ENCODE measurements around the gene KLHL33. TPM values are rescaled to one million over a fixed set of nuclear protein-coding genes. Genes with fewer than 3 reads are reported as not detected.
A peak's percentile ranks its signal among the peaks of the same experiment; 100 is the strongest.

The KLHL33 gene
- total RNA-seq, 4 donors from 2014 or later = 0.50 to 0.92 (median 0.77) TPM

- no peak for DNase-seq (ENCODE audit: extremely low spot score)
- WGBS = 45% methylated on average over 3 of the region's 3 CpGs
- Histone ChIP-seq H3K4me1 (peaks cover 16 to 27% (median 26%) of the 10 kb centered on the region in 4 donors), H3K4me3 (no peak overlapping the region), H3K27me3 (no peaks in the 10 kb centered on the region), H3K27ac (replicated peaks in 1 of 4) (no peak overlapping the region), H3K9me3 (no peaks in the 10 kb centered on the region), H3K36me3 (no peaks in the 10 kb centered on the region)
- no peak for TF ChIP-seq POLR2AphosphoS5 (IDR thresholded peaks at IDR 0.05)
- TF ChIP-seq CTCF (IDR thresholded peaks at IDR 0.05) = peak; percentile 32 to 59 (median 47)
- intact Hi-C loops (cut with DNase I) = loop anchor here (5.0 kb wide), 1 partner anchor 37 kb away; the partner anchor contains the start of gene OSGEP
Measured at GRCh38 chr14:20415782-20416206, 20.2 kb downstream of the KLHL33 start.

GRCh38 chr14:20413744-20414082 lies 22.3 kb downstream of the KLHL33 start:
- H3K9me3 ChIP-seq = no peaks in the 10 kb centered on the region
- no peaks in the 10 kb centered on the region for H3K27me3 ChIP-seq
- H3K4me1 ChIP-seq = peaks cover 16 to 27% (median 26%) of the 10 kb centered on the region in 4 donors
- DNase-seq (ENCODE audit: extremely low spot score) = no peak
- WGBS = 5% methylated on average over 9 of the region's 9 CpGs
- TF ChIP-seq POLR2A (IDR thresholded peaks at IDR 0.05; ENCODE audit: low read depth) = no peak
- TF ChIP-seq EP300 (IDR thresholded peaks at IDR 0.05) = no peak
- no peak for TF ChIP-seq POLR2AphosphoS5 (IDR thresholded peaks at IDR 0.05)
- no peak for TF ChIP-seq CTCF (IDR thresholded peaks at IDR 0.05)
- peak overlapping the region; percentile 68 to 93 (median 84) for H3K4me3 ChIP-seq
- intact Hi-C loops (cut with DNase I) = loop anchor here (5.0 kb wide), 2 partner anchors 194 to 269 kb away; partner anchors contain the start of gene RNASE4
- peak overlapping the region; percentile 88 to 99 (median 98) for H3K27ac ChIP-seq (replicated peaks in 1 of 4)
- H3K36me3 ChIP-seq = no peaks in the 10 kb centered on the region

GRCh38 chr14:20412876-20413743 lies 22.9 kb downstream of the KLHL33 start, which contains the start of gene TEP1:
Gene TEP1 (minus strand): TSS chr14:20413501. CDS start chr14:20408439, 5,062 bp downstream.
- no peak for TF ChIP-seq CTCF (IDR thresholded peaks at IDR 0.05)
- peak; percentile 84 to 92 for TF ChIP-seq POLR2AphosphoS5 (IDR thresholded peaks at IDR 0.05)
- TF ChIP-seq EP300 (IDR thresholded peaks at IDR 0.05) = no peak
- peak; percentile 67 for TF ChIP-seq POLR2A (IDR thresholded peaks at IDR 0.05; ENCODE audit: low read depth)
- Histone ChIP-seq H3K9me3 (no peaks in the 10 kb centered on the region), H3K36me3 (peaks cover under 1 to 4% (median 2%) of the 10 kb centered on the region in 4 donors), H3K27me3 (no peaks in the 10 kb centered on the region), H3K27ac (replicated peaks in 1 of 4) (peak within 1 kb of the TSS; percentile 88 to 99 (median 98)), H3K4me3 (peak within 1 kb of the TSS; percentile 68 to 93 (median 84)), H3K4me1 (peaks cover 16 to 27% (median 26%) of the 10 kb centered on the region in 4 donors)
- intact Hi-C loops (cut with DNase I) = loop anchor here (5.0 kb wide), 2 partner anchors 194 to 269 kb away; partner anchors contain the start of gene RNASE4
- WGBS = under 1% methylated on average over 40 of the region's 43 CpGs
- peak; percentile 96 for DNase-seq (ENCODE audit: extremely low spot score)

GRCh38 chr14:20412411-20412810 lies 23.6 kb downstream of the KLHL33 start:
- Histone ChIP-seq H3K36me3 (peaks cover 7 to 11% (median 9%) of the 10 kb centered on the region in 4 donors), H3K27me3 (no peaks in the 10 kb centered on the region), H3K9me3 (no peaks in the 10 kb centered on the region), H3K27ac (replicated peaks in 1 of 4) (peak overlapping the region; percentile 88 to 99 (median 98)), H3K4me1 (peaks cover 16 to 27% (median 26%) of the 10 kb centered on the region in 4 donors), H3K4me3 (peak overlapping the region; percentile 68 to 93 (median 84))
- 1% methylated on average over 7 of the region's 7 CpGs for WGBS
- TF ChIP-seq POLR2A (IDR thresholded peaks at IDR 0.05; ENCODE audit: low read depth) (no peak), EP300 (IDR thresholded peaks at IDR 0.05) (no peak), CTCF (IDR thresholded peaks at IDR 0.05) (no peak), POLR2AphosphoS5 (IDR thresholded peaks at IDR 0.05) (no peak)
- intact Hi-C loops (cut with DNase I) = loop anchor here (5.0 kb wide), 2 partner anchors 195 to 270 kb away; partner anchors contain the start of gene RNASE4
- no peak for DNase-seq (ENCODE audit: extremely low spot score)

Data from esophagus muscularis mucosa (tissue), 4 donors.